GM12892 (cell line): ENCODE data around the gene TMEM150C.

Source experiments
- POLR2AphosphoS5 ChIP-seq: IDR thresholded peaks from 2 replicates; pipeline ENCODE4 v1.6.1; 2011; ENCODE audit warnings: low read depth, low read length, control low read depth
- TAF1 ChIP-seq: IDR thresholded peaks from 2 replicates; pipeline ENCODE4 v1.6.1; 2011; ENCODE audit warnings: low read depth, mild to moderate bottlenecking, control low read depth, low read length, borderline replicate concordance

DNA sequence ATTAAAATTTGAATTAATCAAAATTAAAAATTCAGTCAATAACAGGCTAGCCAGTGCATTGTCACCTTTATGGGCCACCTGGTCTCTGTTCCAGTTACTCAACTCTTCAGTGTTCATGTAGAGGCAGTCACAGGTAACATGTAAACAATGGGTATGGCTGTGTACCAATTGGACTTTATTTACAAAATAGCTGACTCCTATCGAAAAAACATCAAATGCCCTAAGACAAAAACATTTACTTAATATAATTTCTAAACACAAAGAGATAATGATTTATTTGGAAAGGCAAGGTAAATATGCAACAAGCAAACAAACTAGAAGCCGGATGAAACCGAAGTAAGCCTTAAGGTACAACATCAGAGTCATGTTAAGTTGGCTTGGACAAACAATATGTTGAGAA is 8.8 kb downstream of the TMEM150C start:
- TF ChIP-seq POLR2AphosphoS5 = no peak
- TF ChIP-seq TAF1 = no peak
